NCI-H1436 (cell line): ENCODE data around the gene LCMT2.

ENCODE experiments used
- DNase-seq: peaks from one replicate; lab custom pipeline; 2025; lab: John Stamatoyannopoulos, UW

LCMT2 gene

DNA sequence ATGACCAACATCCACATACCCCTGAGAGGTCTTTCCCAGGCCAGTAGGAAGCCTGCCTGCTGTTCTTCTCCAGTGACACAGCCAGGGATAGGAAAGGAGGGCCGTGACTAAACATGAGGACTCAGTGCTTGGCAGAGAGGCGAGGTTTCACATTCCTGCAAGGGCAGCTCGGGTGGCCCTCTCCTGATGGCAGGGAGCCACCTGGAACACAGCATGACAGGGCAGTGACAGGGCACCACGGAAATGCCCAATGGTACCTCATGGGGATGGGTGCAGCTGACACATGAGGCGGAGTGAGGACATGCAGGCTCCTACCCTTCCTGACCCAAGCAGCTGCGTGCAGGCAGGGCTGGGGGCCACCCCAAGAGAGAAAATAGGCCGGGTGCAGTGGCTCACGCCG is 56.2 kb downstream of the LCMT2 start:
- no peak for DNase-seq
